Measurements from ENCODE around the gene ZFPM1.
A peak's percentile ranks its signal among the peaks of the same experiment; 100 is the strongest.

Gene ZFPM1

GRCh38 chr16:88439706-88440105 lies 13.4 kb upstream of the ZFPM1 start:
- no peak for TF ChIP-seq CTCF (conservative IDR thresholded peaks at IDR 0.05; ENCODE audit: low read length)
- H3K4me3 ChIP-seq (ENCODE audit: low read length), result no peak overlapping the region

GRCh38 chr16:88440111-88440510 lies 13.0 kb upstream of the ZFPM1 start:
- H3K4me3 ChIP-seq (ENCODE audit: low read length), result no peak overlapping the region
- TF ChIP-seq CTCF (conservative IDR thresholded peaks at IDR 0.05; ENCODE audit: low read length), result no peak
- no peak for DNase-seq (ENCODE audit: low read depth)

More at GRCh38 chr16:88439706-88440105, 13.4 kb upstream of the ZFPM1 start:
- DNase-seq (ENCODE audit: low read depth), result no peak

GRCh38 chr16:88440686-88441405 lies 12.2 kb upstream of the ZFPM1 start:
- H3K4me3 ChIP-seq (ENCODE audit: low read length), result no peak overlapping the region
- no peak for DNase-seq (ENCODE audit: low read depth)
- TF ChIP-seq CTCF (conservative IDR thresholded peaks at IDR 0.05; ENCODE audit: low read length), result no peak

GRCh38 chr16:88441460-88441859 lies 11.6 kb upstream of the ZFPM1 start:
- DNase-seq (ENCODE audit: low read depth), result no peak
- no peak overlapping the region for H3K4me3 ChIP-seq (ENCODE audit: low read length)
- TF ChIP-seq CTCF (conservative IDR thresholded peaks at IDR 0.05; ENCODE audit: low read length), result no peak

GRCh38 chr16:88442383-88442726 lies 10.7 kb upstream of the ZFPM1 start:
- TF ChIP-seq CTCF (conservative IDR thresholded peaks at IDR 0.05; ENCODE audit: low read length), result no peak
- no peak for DNase-seq (ENCODE audit: low read depth)
- no peak overlapping the region for H3K4me3 ChIP-seq (ENCODE audit: low read length)

GRCh38 chr16:88442727-88443576 lies 10.1 kb upstream of the ZFPM1 start:
- DNase-seq (ENCODE audit: low read depth), result peak; percentile 55
- TF ChIP-seq CTCF (conservative IDR thresholded peaks at IDR 0.05; ENCODE audit: low read length), result peak; percentile 68
- H3K4me3 ChIP-seq (ENCODE audit: low read length), result no peak overlapping the region
